SK-N-MC (cell line): ENCODE measurements around the gene KLHL35.

ENCODE experiments used
- DNase-seq: peaks from one replicate; pipeline ENCODE4 v3.0.0-alpha.2; 2011; ENCODE audit warnings: low read depth, low spot score
- H3K27ac ChIP-seq: fragments of 200-600 bp; sonication (generic); 2 replicates; pipeline ENCODE4 v1.5.1; 2016; ENCODE audit warnings: mixed run types
- H3K36me3 ChIP-seq: fragments of 200-600 bp; sonication (generic); 2 replicates; pipeline ENCODE4 v1.6.1; 2017; ENCODE audit warnings: antibody characterized with exemption, low read length, mixed read lengths; ENCODE audit not compliant: insufficient read depth
- H3K4me3 ChIP-seq: fragments of 200-600 bp; sonication (generic); 2 replicates; pipeline ENCODE4 v1.5.1; 2016
- H3K9ac ChIP-seq: fragments of 200-600 bp; sonication (generic); 2 replicates; pipeline ENCODE4 v1.8.0; 2017; ENCODE audit warnings: mixed run types, mixed read lengths; ENCODE audit not compliant: insufficient read length
- H3K9me3 ChIP-seq: fragments of 200-600 bp; sonication (generic); 2 replicates; pipeline ENCODE4 v1.6.1; 2017; ENCODE audit warnings: low read depth, mild to moderate bottlenecking, antibody characterized with exemption, low read length, moderate library complexity, mixed read lengths
- EZH2 ChIP-seq: fragments of 200-600 bp; sonication (generic); IDR thresholded peaks from one replicate; pipeline ENCODE4 v1.6.1; 2017; ENCODE audit warnings: antibody characterized with exemption
- FOXP2 ChIP-seq: optimal IDR thresholded peaks from 2 replicates; pipeline ENCODE3; 2011; ENCODE audit warnings: mild to moderate bottlenecking, moderate library complexity; ENCODE audit not compliant: insufficient read depth; ENCODE audit errors: extremely low read length, control extremely low read depth
- POLR2AphosphoS5 ChIP-seq: IDR thresholded peaks from 2 replicates; pipeline ENCODE4 v1.6.1; 2012; ENCODE audit warnings: mild to moderate bottlenecking, low read depth, low read length, borderline replicate concordance

KLHL35 gene

GRCh38 chr11:75408957-75409219, 24.1 kb downstream of the KLHL35 start:
- Histone ChIP-seq H3K9ac (no peak overlapping the region), H3K9me3 (no peaks in the 10 kb centered on the region), H3K27ac (no peak overlapping the region), H3K36me3 (peaks cover 70% of the 10 kb centered on the region), H3K4me3 (no peak overlapping the region)
- no peak for DNase-seq
- no peak for TF ChIP-seq EZH2
- no peak for TF ChIP-seq POLR2AphosphoS5
- TF ChIP-seq FOXP2 = no peak

- peaks cover 73% of the 10 kb centered on the region for H3K36me3 ChIP-seq
- no peak for DNase-seq
- no peak overlapping the region for H3K9ac ChIP-seq
- H3K4me3 ChIP-seq = no peak overlapping the region
- TF ChIP-seq EZH2 = no peak
- no peak; the same call in 1 of the 2 replicates for TF ChIP-seq POLR2AphosphoS5
- no peak for TF ChIP-seq FOXP2
- H3K9me3 ChIP-seq = no peaks in the 10 kb centered on the region
- peak overlapping the region; percentile 22 for H3K27ac ChIP-seq
Measured at GRCh38 chr11:75406338-75406777, 26.6 kb downstream of the KLHL35 start.

- Histone ChIP-seq H3K27ac (peak overlapping the region; percentile 71), H3K9ac (peak overlapping the region; percentile 96), H3K9me3 (no peaks in the 10 kb centered on the region), H3K4me3 (no peak overlapping the region; the same call in 1 of the 2 replicates), H3K36me3 (peaks cover 90% of the 10 kb centered on the region)
- TF ChIP-seq FOXP2 (no peak), POLR2AphosphoS5 (no peak), EZH2 (no peak)
- DNase-seq = no peak
Measured at GRCh38 chr11:75403983-75404658, 28.9 kb downstream of the KLHL35 start.

DNA sequence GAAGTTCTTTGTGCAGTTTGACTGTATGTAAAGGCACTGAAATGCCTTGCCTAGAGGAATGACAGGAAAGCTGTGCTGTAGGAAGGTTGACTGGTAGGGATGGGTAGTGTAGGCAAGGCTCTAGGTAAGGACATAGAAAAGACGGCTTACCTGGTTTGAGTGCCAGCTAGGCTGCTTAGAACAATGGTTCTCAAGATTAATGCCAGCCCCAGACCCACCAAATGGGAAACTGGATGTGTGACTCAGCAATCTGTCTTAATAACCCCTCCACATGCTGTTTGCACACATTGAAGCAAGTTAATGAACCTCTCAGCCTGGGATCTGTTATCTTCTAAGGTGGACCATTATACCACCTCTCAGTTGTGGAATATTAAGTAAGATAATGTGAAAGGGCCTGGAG, 30.0 kb downstream of the KLHL35 start:
- Histone ChIP-seq H3K9ac (peak overlapping the region; percentile 96), H3K4me3 (peak overlapping the region; percentile 91), H3K9me3 (no peaks in the 10 kb centered on the region), H3K36me3 (peaks cover 81% of the 10 kb centered on the region), H3K27ac (peak overlapping the region; percentile 71)
- no peak for DNase-seq
- no peak for TF ChIP-seq FOXP2
- no peak for TF ChIP-seq POLR2AphosphoS5
- TF ChIP-seq EZH2 = no peak

DNA sequence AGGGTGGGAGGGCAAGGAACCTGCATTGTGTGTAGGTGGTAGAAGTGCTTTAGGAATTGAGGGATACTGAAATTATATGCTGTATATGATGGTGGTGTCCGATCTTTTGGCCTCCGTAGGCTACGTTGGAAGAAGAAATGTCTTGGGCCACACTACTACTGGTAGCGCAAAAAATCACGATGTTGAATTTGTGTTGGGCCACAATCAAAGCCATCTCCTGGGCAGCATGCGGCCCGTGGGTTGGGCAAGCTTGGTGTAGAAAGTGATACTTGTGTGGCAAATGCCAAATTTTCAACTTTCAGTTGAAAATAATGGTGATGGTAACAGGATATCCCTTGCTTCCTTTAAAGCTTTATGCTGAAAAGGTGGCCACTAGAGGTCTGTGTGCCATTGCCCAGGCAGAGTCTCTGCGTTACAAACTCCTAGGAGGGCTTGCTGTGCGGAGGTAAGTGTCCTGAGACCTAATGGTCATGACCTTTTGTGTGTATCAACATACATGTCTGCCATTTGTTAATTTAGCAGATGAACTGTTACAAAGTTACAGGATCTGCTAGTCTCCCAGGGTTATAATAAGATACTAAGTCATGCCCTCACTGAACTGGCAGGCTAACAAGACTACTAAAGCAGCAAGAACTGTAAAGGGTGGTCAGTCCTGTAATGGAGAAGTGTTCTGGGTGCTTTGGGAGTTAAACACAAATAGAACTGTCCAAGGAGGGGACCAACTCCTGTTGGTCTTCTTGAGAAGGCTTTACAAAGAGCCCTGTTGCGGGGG, 30.8 kb downstream of the KLHL35 start:
- peak overlapping the region; percentile 96 for H3K9ac ChIP-seq
- no peak for DNase-seq
- no peaks in the 10 kb centered on the region for H3K9me3 ChIP-seq
- peak overlapping the region; percentile 91 for H3K4me3 ChIP-seq
- peaks cover 75% of the 10 kb centered on the region for H3K36me3 ChIP-seq
- TF ChIP-seq FOXP2 (no peak), POLR2AphosphoS5 (no peak), EZH2 (no peak)
- peak overlapping the region; percentile 71 for H3K27ac ChIP-seq

DNA sequence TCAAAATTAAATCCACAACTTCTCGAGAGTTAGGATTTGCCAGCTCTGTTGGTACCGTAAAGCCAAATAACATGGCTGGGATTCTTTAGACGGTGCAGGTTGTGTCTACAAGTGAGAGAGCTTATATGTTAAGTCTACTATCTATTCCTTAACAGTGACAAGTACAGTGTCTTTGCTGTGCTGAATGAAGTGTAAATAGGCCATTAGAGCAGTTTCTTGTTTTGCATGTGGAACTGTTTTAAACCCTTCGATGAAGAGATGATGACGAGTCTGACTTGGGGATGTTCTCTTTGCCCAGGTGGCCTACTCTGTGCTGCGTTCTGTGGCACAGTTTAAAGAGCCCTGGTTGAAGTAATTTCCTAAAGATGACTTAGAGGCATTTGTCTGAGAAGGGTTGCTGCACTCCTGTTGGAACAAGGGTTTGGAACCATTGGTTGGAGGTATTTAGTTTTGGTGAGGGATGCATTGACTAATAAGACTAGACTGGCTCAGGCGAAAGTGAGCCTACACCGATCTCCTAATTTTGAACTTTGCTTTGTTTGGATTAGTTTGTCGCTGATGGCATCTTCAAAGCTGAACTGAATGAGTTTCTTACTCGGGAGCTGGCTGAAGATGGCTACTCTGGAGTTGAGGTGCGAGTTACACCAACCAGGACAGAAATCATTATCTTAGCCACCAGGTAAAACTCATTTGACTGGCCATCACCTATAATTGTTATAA, 32.7 kb downstream of the KLHL35 start:
- peak overlapping the region; percentile 96 for H3K9ac ChIP-seq
- no peak for DNase-seq
- peak overlapping the region; percentile 91 for H3K4me3 ChIP-seq
- TF ChIP-seq POLR2AphosphoS5 (no peak), FOXP2 (no peak), EZH2 (no peak)
- H3K9me3 ChIP-seq = no peaks in the 10 kb centered on the region
- H3K27ac ChIP-seq = peak overlapping the region; percentile 93
- H3K36me3 ChIP-seq = peaks cover 56% of the 10 kb centered on the region

DNA sequence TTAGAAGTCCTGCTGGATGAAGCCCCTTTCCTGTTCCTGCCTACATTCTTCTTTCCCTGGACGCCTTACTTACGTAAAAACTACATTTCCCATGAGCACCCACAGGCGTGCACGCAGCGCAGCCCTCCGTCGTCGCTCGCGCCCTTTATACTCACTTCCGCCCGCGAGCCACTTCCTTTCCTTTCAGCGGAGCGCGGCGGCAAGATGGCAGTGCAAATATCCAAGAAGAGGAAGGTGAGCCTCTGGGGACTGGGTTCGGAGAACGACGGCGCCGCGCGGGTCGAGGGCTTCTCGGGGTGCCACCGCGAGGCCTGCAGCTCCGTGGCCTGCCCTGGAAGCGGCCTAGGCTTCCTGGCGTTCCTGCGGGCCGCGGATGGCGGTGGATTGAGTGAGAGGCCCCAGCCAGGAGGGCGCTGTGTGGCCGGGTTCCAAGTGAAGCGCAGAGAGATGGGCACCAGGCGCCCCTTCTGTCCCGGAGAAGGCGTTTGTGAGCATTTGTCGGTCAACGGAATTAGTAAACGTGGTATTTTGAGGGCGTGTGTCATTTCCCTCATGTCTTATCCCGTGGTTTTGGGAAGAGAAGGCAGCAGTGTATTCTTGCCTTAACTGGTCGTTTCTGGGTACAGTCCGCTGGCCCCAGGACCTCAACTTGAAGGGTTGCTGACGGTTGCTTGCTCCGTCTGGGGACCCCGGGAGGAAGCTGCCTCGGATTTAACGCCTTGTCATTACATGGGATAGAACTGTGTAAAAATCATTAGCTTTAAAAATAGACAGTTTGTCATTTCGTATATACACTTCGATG, 33.5 kb downstream of the KLHL35 start, which contains the start of gene RPS3:
Gene RPS3, plus strand, starts transcription at position 175 of the 802 bp plus-strand sequence. Its CDS starts 30 bp downstream, at position 205.
- H3K9me3 ChIP-seq = no peaks in the 10 kb centered on the region
- peak; percentile 79 for DNase-seq
- peak within 1 kb of the TSS; percentile 91 for H3K4me3 ChIP-seq
- H3K36me3 ChIP-seq = peaks cover 49% of the 10 kb centered on the region
- peak within 1 kb of the TSS; percentile 96 for H3K9ac ChIP-seq
- TF ChIP-seq EZH2 (no peak), POLR2AphosphoS5 (peak; percentile 100)
- H3K27ac ChIP-seq = peak within 1 kb of the TSS; percentile 93
